Fibroblast of mammary gland (primary cell): ENCODE measurements around the gene POLR3K.
"Not testable (repeated sequence)": the region's sequence is repeated elsewhere in the genome, so short reads cannot be mapped to it uniquely, and the experiment has no call there.

ENCODE experiments used
- DNase-seq: peaks from one replicate; pipeline ENCODE4 v3.0.0-alpha.2; 2010; ENCODE audit warnings: low read depth
- H3K4me3 ChIP-seq: 2 replicates; pipeline ENCODE4 v1.5.1; 2011; ENCODE audit warnings: low read depth, mild to moderate bottlenecking, low read length, moderate library complexity; ENCODE audit not compliant: control insufficient read depth
- TF ChIP-seq, protein P1 (sequence below): conservative IDR thresholded peaks from 2 replicates; pipeline ENCODE4 v1.5.1; 2011; ENCODE audit warnings: low read depth, low read length, inconsistent platforms; ENCODE audit not compliant: control insufficient read depth, insufficient read depth

Gene POLR3K

DNA sequence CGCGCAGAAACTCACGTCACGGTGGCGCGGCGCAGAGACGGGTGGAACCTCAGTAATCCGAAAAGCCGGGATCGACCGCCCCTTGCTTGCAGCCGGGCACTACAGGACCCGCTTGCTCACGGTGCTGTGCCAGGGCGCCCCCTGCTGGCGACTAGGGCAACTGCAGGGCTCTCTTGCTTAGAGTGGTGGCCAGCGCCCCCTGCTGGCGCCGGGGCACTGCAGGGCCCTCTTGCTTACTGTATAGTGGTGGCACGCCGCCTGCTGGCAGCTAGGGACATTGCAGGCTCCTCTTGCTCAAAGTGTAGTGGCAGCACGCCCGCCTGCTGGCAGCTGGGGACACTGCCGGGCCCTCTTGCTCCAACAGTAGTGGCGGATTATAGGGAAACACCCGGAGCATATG is 42.6 kb downstream of the POLR3K start:
- TF ChIP-seq, protein P1, sequence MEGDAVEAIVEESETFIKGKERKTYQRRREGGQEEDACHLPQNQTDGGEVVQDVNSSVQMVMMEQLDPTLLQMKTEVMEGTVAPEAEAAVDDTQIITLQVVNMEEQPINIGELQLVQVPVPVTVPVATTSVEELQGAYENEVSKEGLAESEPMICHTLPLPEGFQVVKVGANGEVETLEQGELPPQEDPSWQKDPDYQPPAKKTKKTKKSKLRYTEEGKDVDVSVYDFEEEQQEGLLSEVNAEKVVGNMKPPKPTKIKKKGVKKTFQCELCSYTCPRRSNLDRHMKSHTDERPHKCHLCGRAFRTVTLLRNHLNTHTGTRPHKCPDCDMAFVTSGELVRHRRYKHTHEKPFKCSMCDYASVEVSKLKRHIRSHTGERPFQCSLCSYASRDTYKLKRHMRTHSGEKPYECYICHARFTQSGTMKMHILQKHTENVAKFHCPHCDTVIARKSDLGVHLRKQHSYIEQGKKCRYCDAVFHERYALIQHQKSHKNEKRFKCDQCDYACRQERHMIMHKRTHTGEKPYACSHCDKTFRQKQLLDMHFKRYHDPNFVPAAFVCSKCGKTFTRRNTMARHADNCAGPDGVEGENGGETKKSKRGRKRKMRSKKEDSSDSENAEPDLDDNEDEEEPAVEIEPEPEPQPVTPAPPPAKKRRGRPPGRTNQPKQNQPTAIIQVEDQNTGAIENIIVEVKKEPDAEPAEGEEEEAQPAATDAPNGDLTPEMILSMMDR, result peak; percentile 30
- not testable (repeated sequence) for H3K4me3 ChIP-seq, DNase-seq

DNA sequence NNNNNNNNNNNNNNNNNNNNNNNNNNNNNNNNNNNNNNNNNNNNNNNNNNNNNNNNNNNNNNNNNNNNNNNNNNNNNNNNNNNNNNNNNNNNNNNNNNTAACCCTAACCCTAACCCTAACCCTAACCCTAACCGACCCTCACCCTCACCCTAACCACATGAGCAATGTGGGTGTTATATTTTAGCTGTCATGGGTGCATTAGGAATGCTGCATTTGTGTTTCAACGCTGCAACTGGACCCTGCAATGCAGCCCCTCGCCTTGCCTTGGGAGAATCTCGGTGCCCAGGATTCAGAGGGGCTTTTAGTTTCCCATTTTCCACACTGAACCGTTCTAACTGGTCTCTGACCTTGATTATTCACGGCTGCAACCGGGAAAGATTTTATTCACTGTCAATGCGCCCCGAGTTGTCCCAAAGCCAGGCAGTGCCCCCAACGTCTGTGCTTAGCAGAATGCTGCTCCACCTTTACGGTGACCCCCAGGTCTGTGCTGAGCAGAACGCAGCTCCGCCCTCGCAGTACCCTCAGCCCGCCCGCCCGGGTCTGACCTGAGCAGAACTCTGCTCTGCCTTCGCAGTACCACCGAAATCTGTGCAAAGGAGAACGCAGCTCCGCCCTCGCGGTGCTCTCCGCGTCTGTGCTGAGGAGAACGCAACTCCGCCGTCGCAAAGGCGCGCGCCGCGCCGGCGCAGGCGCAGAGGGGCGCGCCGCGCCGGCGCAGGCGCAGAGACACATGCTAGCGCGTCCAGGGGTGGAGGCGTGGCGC is 43.3 kb downstream of the POLR3K start:
- TF ChIP-seq, protein P1, result no peak
- peak overlapping the region; percentile 24 for H3K4me3 ChIP-seq
- DNase-seq, result no peak
